Mesenteric fat pad (tissue), 1 donor: ENCODE measurements around the gene NIP7. TPM values are rescaled to one million over a fixed set of nuclear protein-coding genes. Genes with fewer than 3 reads are reported as not detected.
"Not testable (repeated sequence)": the region's sequence is repeated elsewhere in the genome, so short reads cannot be mapped to it uniquely, and the experiment has no call there.

Experiments
- DNase-seq: peaks from one replicate; pipeline ENCODE4 v3.0.0-alpha.2; 2020; ENCODE audit warnings: low spot score
- long read RNA-seq: library from polyadenylated mRNA; unstranded; transcript quantifications from one replicate; pipeline ENCODE4 v2.0.0, GENCODE V29; 2020
- total RNA-seq: library from RNA; stranded (reverse); fragmentation: NEBNext Ultra II Directional; extraction: Animal tissue kit (Norgen Biotek cat#: 25700); gene quantifications from one replicate; pipeline ENCODE4 v1.2.1, GENCODE V29; 2021
- donor health status: DM: yes; HTN: yes; CAD: no.

The NIP7 gene
- 32.8 TPM for total RNA-seq
- long read RNA-seq, transcript NIP7-201 (5 exons, 2,402 nt): major isoform, 118 of 135 reads
- long read RNA-seq, partial matches to known transcripts: 6 of 135 reads
- long read RNA-seq, other reads (novel, unspliced or antisense): 5 of 135 reads

DNA sequence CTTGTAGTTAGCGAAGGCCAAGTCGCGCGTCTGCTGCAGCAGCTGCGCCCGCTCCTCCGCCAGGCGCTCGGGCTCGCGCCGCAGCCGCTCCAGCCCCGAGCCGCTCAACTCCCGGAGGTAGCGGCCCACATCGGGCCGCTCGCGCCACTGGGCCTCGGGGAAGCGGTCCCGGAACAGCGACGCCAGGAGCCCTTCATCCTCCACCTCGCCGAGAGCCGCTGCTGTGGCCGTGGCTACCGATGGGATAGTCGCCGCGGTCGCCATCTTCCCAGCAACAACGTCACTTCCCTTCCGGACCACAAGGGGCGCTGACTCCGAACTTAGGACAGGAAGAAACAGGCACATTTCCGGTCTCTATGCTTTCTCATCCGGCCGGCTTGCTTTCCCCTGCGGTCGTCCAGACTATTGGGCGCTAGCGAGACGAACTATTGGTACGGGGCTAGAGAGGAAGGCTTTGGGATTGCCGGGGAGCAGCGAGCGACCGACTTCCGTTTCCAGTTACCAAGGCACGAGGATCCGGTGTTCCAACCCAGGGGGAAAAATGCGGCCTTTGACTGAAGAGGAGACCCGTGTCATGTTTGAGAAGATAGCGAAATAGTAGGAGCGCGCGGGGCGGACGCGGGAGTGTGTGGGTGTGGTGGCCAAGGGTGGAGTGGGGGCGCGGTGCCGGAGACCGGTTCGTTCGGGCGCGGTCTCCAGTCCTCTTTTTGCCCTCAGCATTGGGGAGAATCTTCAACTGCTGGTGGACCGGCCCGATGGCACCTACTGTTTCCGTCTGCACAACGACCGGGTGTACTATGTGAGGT lies at the start of gene NIP7, which contains the start of gene COG8:
Gene NIP7, plus strand, starts transcription at position 484 of the 806 bp plus-strand sequence. Its CDS starts 58 bp downstream, at position 542.
Gene COG8, minus strand, starts transcription at position 276 of the 806 bp plus-strand sequence. Its CDS starts 12 bp downstream, at position 264.
- DNase-seq: peak; percentile 94

- not testable (repeated sequence) for DNase-seq
Measured at GRCh38 chr16:69291657-69292056, 47.9 kb upstream of the NIP7 start.

GRCh38 chr16:69293401-69293800 lies 46.2 kb upstream of the NIP7 start:
- no peak for DNase-seq

DNA sequence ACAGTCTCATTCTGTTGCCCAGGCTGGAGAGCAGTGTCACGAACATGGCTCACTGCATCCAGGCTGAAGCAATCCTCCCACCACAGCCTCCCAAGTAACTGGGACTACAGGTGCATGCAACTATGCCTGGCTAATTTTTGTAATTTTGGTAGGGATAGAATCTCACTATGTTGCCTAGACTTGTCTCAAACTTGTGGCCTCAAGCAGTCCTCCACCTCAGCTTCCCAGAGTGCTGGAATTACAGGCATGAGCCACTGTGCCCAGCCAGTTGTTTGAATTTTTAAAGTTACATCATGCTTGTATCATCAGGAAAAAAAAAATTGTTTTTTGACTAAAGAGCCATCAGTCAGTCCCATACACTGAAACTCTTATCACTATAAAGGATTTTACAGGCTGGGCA lies 45.5 kb upstream of the NIP7 start:
- DNase-seq: no peak

DNA sequence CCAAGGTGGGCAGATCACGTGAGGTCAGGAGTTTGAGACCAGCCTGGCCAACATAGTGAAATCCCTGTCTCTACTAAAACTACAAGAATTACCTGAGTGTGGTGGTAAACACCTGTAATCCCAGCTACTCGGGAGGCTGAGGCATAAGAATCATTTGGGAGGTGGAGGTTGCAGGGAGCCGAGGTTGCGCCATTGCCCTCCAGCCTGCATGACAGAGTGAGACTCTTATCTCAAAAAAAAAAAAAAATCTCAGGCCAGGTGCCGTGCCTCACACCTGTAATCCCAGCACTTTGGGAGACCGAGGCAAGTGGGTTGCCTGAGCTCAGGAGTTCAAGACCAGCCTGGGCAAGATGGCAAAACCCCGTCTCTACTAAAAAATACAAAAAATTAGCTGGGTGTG lies 42.8 kb upstream of the NIP7 start:
- not testable (repeated sequence) for DNase-seq

- no peak for DNase-seq
Measured at GRCh38 chr16:69298261-69298660, 41.3 kb upstream of the NIP7 start.

DNA sequence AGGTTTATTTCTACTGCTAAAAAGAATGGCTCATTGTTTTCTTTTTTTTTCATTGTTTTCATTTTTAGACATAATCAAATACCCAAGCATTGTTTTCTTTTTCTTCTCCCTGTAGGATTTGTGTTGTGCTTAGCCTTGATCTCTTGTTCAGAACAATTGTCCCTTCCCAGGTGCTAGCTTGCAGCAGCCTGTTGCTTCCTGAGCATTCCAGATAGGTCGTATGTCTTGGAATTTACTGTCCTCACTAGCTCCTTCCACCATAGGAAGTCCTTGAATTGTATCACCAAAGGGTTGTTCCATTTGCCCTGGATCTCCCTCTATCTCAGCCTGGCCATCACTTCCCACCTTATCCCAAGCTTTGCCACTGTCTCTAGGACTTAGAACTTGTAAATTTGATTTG lies 38.4 kb upstream of the NIP7 start:
- DNase-seq: no peak

GRCh38 chr16:69301861-69302260 lies 37.7 kb upstream of the NIP7 start:
- DNase-seq: no peak

DNA sequence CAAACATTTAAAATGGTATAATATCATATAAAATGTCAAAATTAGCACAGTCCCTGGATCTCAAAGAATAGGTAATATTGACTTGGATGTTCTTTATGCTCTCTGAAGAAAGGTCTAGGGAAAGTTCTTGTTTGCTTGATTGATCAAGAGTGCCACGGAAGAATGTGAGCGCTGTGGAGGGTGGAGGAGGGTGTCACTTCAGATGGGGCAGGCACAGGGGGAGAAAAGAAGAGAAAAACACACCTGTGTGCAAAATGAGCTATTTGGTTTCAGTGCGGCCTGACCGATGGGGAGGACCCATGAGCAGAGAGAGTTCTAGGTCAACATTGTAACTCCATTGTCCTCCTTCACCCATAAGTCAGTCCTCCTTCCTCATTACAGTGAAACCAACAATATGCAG lies 37.3 kb upstream of the NIP7 start:
- no peak for DNase-seq

DNA sequence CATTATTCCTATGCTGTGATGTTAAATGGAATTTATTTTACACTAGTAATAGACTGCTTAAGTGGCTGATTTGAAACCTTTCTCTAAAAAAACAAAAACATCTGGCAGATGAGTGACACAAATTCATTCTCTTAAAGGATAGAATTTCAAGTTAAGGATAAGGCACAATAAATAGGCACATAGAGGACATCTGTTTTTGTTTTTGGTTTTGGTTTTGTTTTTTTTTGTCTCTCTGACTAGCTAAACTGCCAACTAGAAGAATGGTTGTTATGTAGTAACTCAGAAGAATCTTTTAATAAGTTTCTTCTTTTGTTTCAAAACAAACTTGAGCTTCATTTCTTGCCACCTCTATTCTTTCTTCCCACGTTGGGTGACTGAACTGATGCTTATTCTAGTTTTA lies 33.5 kb upstream of the NIP7 start:
- no peak for DNase-seq

- no peak for DNase-seq
Measured at GRCh38 chr16:69307091-69307490, 32.5 kb upstream of the NIP7 start.

GRCh38 chr16:69307856-69308255 lies 31.7 kb upstream of the NIP7 start:
- DNase-seq: no peak

GRCh38 chr16:69309316-69309715 lies 30.3 kb upstream of the NIP7 start:
- DNase-seq: peak; percentile 79

- peak; percentile 99 for DNase-seq
Measured at GRCh38 chr16:69310653-69311532, 28.7 kb upstream of the NIP7 start, which contains the start of gene VPS4A. VPS4A (plus strand) TSS chr16:69311350; CDS start chr16:69311512, 162 bp downstream.

DNA sequence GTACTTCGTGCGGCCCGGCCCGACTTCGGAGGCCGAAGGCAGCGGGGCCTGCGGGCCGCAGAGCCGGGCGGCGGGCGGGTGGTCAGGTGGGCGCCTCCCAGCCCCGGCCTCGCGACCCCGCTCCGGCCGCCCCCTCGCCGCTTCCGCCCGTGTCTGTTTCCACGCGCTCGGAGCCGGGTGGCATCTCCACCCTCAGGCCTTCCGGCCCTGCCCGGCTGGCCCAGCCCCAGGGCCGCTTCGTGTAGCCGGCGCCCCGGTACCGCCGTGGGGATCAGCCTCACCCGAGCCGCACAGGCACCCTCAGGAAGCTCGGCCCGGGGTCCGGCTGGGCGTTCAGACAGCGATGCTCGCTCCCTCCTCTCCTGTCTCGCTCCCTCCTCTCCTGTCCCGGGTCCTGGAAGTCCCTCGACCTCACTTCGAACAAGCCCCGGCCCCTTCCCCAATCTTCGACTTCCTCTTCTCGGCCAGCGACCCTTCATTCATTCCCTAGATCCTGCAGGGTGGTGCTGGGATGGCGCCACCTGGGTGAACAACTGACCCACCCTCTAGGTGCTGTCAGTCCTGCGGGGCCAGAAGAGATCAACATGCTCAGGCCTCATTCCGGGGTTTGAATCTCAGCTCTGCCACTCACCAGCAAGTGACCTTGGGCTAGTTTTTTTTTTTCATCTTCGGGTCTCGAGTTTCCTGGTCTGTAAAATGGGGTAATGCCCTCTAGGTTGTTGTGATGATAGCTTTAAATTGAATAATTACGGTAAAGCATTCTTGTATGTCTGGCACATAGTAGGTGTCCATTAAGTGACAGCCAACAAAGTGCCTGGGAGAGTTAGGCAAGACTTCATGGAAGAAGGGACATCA lies 27.8 kb upstream of the NIP7 start:
- peak; percentile 90 for DNase-seq

- no peak for DNase-seq
Measured at GRCh38 chr16:69313469-69313868, 26.1 kb upstream of the NIP7 start.

DNA sequence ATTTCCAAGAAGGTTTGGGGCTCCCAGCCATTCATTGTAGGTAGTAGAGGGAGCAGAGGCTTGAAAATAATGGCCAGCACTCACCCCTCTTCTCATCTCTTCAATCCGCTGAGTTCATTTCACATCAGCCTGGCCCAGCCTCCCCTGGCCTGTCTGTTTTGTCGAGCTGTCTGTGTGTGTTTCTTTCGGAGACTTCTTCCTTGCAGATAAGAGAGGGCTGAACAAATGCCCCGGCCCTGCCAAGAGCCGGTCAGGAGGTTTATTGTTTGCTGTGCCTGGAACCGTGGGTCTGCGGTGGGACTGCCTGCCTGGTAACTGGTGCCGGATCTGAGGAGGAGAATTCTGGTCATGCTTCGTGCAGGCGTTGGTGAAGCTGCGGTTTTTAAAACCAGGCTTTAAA lies 25.0 kb upstream of the NIP7 start:
- DNase-seq: peak; percentile 53

DNA sequence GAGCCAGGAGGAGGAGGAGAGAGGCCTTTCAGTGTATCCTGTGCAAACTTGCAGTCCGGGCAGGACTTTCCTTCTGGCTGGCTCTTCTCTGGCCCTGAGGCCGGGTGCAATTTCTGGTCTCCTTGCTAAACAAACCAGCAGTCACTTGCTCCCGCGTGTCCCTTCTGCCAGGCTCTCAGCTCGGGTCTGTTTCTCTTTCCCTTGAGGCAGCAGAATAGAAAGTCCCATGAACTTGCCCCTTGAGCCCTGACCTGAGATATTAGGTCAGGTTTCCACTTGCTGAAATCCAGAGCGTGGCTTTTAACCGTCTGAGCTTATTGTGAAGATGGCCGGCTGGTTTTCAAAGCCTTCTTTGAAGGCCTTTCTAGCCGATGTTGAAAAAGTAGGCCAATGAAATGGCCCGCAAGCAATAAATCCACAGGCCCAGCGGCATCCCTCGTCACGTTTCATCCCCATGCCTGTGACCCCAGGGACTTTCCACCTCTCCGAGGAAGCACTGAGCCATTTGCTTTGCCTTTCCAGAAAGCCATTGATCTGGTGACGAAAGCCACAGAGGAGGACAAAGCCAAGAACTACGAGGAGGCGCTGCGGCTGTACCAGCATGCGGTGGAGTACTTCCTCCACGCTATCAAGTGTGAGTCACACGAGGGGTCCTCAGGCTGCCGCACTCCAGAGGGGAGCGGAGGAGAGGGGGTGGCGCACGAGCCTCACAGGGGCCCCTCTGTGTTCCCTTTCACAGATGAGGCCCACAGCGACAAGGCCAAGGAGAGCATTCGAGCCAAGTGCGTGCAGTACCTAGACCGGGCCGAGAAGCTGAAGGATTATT lies 23.9 kb upstream of the NIP7 start:
- DNase-seq: peak; percentile 71

- peak; percentile 87 for DNase-seq
Measured at GRCh38 chr16:69316595-69317034, 23.0 kb upstream of the NIP7 start.
